Stomach smooth muscle (tissue), 2 donors: ENCODE measurements around the gene DDX21.
"Not testable (repeated sequence)": the region's sequence is repeated elsewhere in the genome, so short reads cannot be mapped to it uniquely, and the experiment has no call there.

Source experiments
- H3K27ac ChIP-seq: one replicate; pipeline ENCODE4 v1.7.0; 2013; ENCODE audit warnings: mild to moderate bottlenecking, low read length, inconsistent platforms
- H3K27me3 ChIP-seq, 2 donors: one replicate each; pipeline ENCODE4 v1.7.0; 2013; ENCODE audit warnings: low read length in 2 of 2; ENCODE audit not compliant: insufficient read depth in 2 of 2, control insufficient read depth in 1 of 2
- H3K36me3 ChIP-seq, 2 donors: one replicate each; pipeline ENCODE4 v1.7.0; 2013; ENCODE audit warnings: low read length in 2 of 2; ENCODE audit not compliant: control insufficient read depth in 2 of 2, insufficient read depth in 2 of 2
- H3K4me1 ChIP-seq: one replicate; pipeline ENCODE4 v1.7.0; 2013; ENCODE audit warnings: low read length; ENCODE audit not compliant: control insufficient read depth, insufficient read depth
- H3K4me3 ChIP-seq, 2 donors: one replicate each; pipeline ENCODE4 v1.7.0; 2013; ENCODE audit warnings: low read length in 2 of 2
- H3K9ac ChIP-seq, 2 donors: one replicate each; pipeline ENCODE4 v1.7.0; 2013; ENCODE audit warnings: low read length in 2 of 2, mild to moderate bottlenecking in 1 of 2
- H3K9me3 ChIP-seq, 2 donors: one replicate each; pipeline ENCODE4 v1.7.0; 2013; ENCODE audit warnings: low read length in 2 of 2; ENCODE audit not compliant: control insufficient read depth in 2 of 2
- donor health status: healthy.
- donor health status: Pancreatic carcinoma.

DDX21 gene

GRCh38 chr10:68955832-68956532, at the start of gene DDX21:
Gene DDX21 (plus strand): TSS chr10:68956170. CDS start chr10:68956226, 56 bp downstream.
- Histone ChIP-seq H3K4me3 (peak within 1 kb of the TSS; percentile 98), H3K4me1 (peaks cover 10% of the 10 kb centered on the region), H3K27me3 (no peaks in the 10 kb centered on the region), H3K36me3 (peaks cover 8 to 9% of the 10 kb centered on the region in 2 donors), H3K9me3 (no peaks in the 10 kb centered on the region), H3K27ac (peak within 1 kb of the TSS; percentile 87), H3K9ac (peak within 1 kb of the TSS; percentile 87 to 99)

GRCh38 chr10:68924593-68924992, 31.4 kb upstream of the DDX21 start:
- Histone ChIP-seq H3K9ac (no peak overlapping the region), H3K36me3 (peaks cover 7 to 9% of the 10 kb centered on the region in 2 donors), H3K27me3 (no peaks in the 10 kb centered on the region), H3K4me1 (no peaks in the 10 kb centered on the region), H3K27ac (no peak overlapping the region), H3K4me3 (no peak overlapping the region), H3K9me3 (no peaks in the 10 kb centered on the region)

DNA sequence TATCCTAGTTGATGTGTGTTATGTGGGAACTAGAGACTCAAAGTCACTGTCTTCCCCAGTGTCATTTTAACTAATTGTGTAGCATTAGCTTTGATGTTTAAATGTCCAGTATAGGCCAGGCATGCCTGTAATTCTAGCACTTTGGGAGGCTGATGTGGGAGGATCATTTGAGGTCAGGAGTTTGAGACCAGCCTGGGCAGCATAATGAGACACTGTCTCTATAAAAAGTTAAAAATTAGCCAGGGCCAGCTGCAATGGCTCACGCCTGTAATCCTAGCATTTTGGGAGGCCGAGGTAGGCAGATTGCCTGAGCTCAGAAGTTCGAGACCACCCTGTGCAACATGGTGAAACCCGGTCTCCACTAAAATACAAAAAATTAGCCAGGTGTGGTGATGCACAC, 30.5 kb upstream of the DDX21 start:
- H3K27ac ChIP-seq: no peak overlapping the region
- H3K9ac ChIP-seq: no peak overlapping the region
- H3K27me3 ChIP-seq: no peaks in the 10 kb centered on the region
- no peaks in the 10 kb centered on the region for H3K4me1 ChIP-seq
- no peaks in the 10 kb centered on the region for H3K9me3 ChIP-seq
- no peak overlapping the region for H3K4me3 ChIP-seq
- H3K36me3 ChIP-seq: peaks cover 8 to 11% of the 10 kb centered on the region in 2 donors

DNA sequence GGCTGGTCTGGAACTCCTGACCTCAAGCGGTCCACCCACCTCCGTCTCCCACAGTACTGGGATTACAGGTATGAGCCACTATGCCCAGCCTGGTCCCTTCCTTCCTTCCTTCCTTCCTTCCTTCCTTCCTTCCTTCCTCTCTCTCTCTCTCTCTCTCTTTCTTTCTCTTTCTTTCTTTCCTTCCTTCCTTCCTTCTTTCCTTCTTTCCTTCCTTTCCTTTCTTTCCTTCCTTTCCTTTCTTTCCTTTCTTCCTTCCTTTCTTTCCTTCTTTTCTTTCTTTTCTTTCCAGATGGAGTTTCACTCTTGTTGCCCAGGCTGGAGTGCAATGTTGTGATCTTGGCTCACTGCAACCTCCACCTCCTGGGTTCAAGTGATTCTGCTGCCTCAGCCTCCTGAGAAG, 26.8 kb upstream of the DDX21 start:
- not testable (repeated sequence) for H3K4me1 ChIP-seq, H3K27me3 ChIP-seq, H3K27ac ChIP-seq, H3K9ac ChIP-seq, H3K4me3 ChIP-seq, H3K9me3 ChIP-seq
- H3K36me3 ChIP-seq: peaks cover 15 to 23% of the 10 kb centered on the region in 2 donors

DNA sequence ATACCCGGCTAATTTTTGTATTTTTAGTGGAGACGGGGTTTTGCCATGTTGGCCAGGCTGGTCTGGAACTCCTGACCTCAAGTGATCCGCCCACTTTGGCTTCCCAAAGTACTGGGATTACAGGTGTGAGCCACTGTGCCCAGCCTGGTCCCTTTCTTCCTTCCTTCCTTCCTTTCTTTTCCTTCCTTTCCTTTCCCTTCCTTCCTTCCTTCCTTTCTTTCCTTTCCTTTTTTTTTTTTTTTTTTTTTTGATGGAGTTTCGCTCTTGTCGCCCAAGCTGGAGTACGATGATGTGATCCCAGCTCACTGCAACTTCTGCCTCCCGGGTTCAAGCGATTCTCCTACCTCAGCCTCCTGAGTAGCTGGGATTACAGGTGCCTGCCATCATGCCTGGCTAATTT, 26.1 kb upstream of the DDX21 start:
- H3K36me3 ChIP-seq: peaks cover 15 to 25% of the 10 kb centered on the region in 2 donors
- not testable (repeated sequence) for H3K27ac ChIP-seq, H3K9me3 ChIP-seq, H3K27me3 ChIP-seq, H3K4me1 ChIP-seq, H3K4me3 ChIP-seq, H3K9ac ChIP-seq

- not testable (repeated sequence) for H3K4me1 ChIP-seq, H3K9me3 ChIP-seq, H3K27me3 ChIP-seq, H3K4me3 ChIP-seq, H3K27ac ChIP-seq, H3K9ac ChIP-seq
- H3K36me3 ChIP-seq: peaks cover 13 to 25% of the 10 kb centered on the region in 2 donors
Observed at GRCh38 chr10:68932860-68933259, 23.1 kb upstream of the DDX21 start.

DNA sequence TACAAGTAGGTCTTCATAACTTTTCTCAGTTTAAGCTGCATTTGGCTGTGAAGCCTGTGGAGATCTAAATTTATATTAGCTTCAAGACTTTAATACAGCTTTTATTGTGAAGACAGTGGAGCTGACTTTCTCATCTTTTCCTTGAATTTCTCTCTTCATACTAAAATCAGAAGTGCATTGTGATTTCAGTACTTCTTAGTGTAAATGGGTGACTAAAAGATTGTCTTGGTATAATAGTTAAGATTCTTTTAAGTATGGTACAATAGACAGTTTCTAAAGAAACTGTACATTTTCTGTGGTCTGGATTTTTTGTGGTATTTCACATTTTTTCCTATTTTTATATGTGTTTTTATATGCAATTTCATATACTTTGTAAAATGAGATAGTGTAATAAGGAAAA, 21.0 kb upstream of the DDX21 start:
- no peak overlapping the region for H3K27ac ChIP-seq
- H3K4me1 ChIP-seq: no peaks in the 10 kb centered on the region
- H3K4me3 ChIP-seq: no peak overlapping the region
- H3K9me3 ChIP-seq: no peaks in the 10 kb centered on the region
- no peak overlapping the region for H3K9ac ChIP-seq
- H3K27me3 ChIP-seq: no peaks in the 10 kb centered on the region
- peaks cover 14 to 39% of the 10 kb centered on the region in 2 donors for H3K36me3 ChIP-seq

DNA sequence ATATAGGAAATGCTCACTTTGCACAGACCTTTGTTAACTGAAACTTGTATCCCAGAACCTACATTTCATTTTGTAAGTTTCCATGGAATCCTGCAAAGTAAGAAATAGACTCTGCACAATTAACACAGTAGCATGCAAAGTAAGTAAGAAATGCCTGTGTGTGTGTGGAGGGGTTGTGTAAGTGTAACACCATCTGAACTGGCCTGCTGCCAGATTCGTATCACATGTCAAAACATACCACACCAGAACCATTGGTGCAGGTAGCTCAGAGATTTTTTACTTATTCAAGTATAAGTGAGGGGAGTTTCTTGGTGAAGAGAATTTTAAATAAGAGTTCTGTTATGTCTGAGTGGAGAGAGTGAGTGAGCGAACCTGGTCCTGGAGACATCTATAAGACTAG, 17.9 kb upstream of the DDX21 start:
- Histone ChIP-seq H3K4me3 (no peak overlapping the region), H3K4me1 (no peaks in the 10 kb centered on the region), H3K27ac (no peak overlapping the region), H3K9ac (no peak overlapping the region), H3K27me3 (no peaks in the 10 kb centered on the region), H3K36me3 (peaks cover 8 to 25% of the 10 kb centered on the region in 2 donors), H3K9me3 (no peaks in the 10 kb centered on the region)

GRCh38 chr10:68938884-68939283, 17.1 kb upstream of the DDX21 start:
- Histone ChIP-seq H3K4me3 (no peak overlapping the region), H3K9ac (no peak overlapping the region), H3K9me3 (no peaks in the 10 kb centered on the region), H3K36me3 (peaks cover 11 to 28% of the 10 kb centered on the region in 2 donors), H3K4me1 (no peaks in the 10 kb centered on the region), H3K27ac (no peak overlapping the region), H3K27me3 (no peaks in the 10 kb centered on the region)

- not testable (repeated sequence) for H3K9ac ChIP-seq, H3K9me3 ChIP-seq, H3K27ac ChIP-seq, H3K4me1 ChIP-seq, H3K4me3 ChIP-seq, H3K27me3 ChIP-seq
- peaks cover 11 to 27% of the 10 kb centered on the region in 2 donors for H3K36me3 ChIP-seq
Observed at GRCh38 chr10:68940917-68941316, 15.1 kb upstream of the DDX21 start.

DNA sequence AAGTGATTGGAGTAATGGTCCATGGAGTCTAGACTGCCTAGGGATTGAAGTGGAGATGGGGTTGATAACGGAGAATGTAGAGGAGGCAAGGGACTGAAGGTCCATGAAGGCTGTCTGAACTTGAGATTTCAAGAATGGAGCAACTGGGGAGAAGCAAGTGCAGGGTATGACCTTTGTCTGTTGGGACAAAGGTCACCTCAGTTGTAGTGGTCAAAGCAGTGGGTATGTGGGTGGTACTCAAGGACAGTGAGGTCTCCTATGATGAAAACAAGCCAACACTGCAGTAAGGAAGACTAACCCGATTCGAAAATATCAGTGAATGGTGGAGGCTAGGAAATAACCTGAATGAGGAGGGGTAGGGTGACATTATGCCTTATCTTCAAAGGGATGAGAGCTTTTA, 5.4 kb upstream of the DDX21 start:
- no peaks in the 10 kb centered on the region for H3K9me3 ChIP-seq
- H3K9ac ChIP-seq: no peak overlapping the region
- no peak overlapping the region for H3K27ac ChIP-seq
- H3K4me1 ChIP-seq: peaks cover 4% of the 10 kb centered on the region
- peaks cover 25 to 34% of the 10 kb centered on the region in 2 donors for H3K36me3 ChIP-seq
- no peak overlapping the region for H3K4me3 ChIP-seq
- H3K27me3 ChIP-seq: no peaks in the 10 kb centered on the region
